T-helper 17 cell (primary cell): Measurements from ENCODE around the gene PLCG1. TPM values are rescaled to one million over a fixed set of nuclear protein-coding genes. Genes with fewer than 3 reads are reported as not detected.
"Not testable (repeated sequence)": the region's sequence is repeated elsewhere in the genome, so short reads cannot be mapped to it uniquely, and the experiment has no call there.

Experiments
- ATAC-seq: fragments of 150-1000 bp; cut with Tn5 transposase; 2 replicates; pipeline ENCODE4 v1.10.0; 2021; ENCODE audit warnings: mild to moderate bottlenecking, moderate library complexity
- DNase-seq, 3 donors: peaks; one replicate each; pipeline versions ENCODE4 v3.0.0 to v3.0.0-alpha.2; 2020 to 2021
- H3K9me3 ChIP-seq: one replicate; pipeline ENCODE4 v1.7.0; 2013; ENCODE audit warnings: low read length, mild to moderate bottlenecking; ENCODE audit not compliant: control insufficient read depth, poor library complexity, severe bottlenecking
- H3K27ac Mint-ChIP-seq: one replicate; pipeline ENCODE4 v1.8.0; 2022; ENCODE audit warnings: mild to moderate bottlenecking, moderate library complexity, mixed read lengths
- H3K27me3 Mint-ChIP-seq: one replicate; pipeline ENCODE4 v1.8.0; 2022; ENCODE audit warnings: mixed read lengths
- H3K36me3 Mint-ChIP-seq: one replicate; pipeline ENCODE4 v1.8.0; 2022; ENCODE audit warnings: low read depth, mixed read lengths
- H3K4me1 Mint-ChIP-seq: one replicate; pipeline ENCODE4 v1.8.0; 2022; ENCODE audit warnings: mild to moderate bottlenecking, mixed read lengths
- H3K4me3 Mint-ChIP-seq: one replicate; pipeline ENCODE4 v1.8.0; 2022; ENCODE audit warnings: mild to moderate bottlenecking, moderate library complexity, mixed read lengths
- total RNA-seq, 4 donors: library from RNA in 2 of 4; stranded (reverse) in 2 of 4; gene quantifications; one replicate each; pipeline ENCODE4 v1.2.3 and lab custom pipeline; 2022 to 2026

The PLCG1 gene
- total RNA-seq, 2 donors from 2014 or later: 420 to 428 TPM

DNA sequence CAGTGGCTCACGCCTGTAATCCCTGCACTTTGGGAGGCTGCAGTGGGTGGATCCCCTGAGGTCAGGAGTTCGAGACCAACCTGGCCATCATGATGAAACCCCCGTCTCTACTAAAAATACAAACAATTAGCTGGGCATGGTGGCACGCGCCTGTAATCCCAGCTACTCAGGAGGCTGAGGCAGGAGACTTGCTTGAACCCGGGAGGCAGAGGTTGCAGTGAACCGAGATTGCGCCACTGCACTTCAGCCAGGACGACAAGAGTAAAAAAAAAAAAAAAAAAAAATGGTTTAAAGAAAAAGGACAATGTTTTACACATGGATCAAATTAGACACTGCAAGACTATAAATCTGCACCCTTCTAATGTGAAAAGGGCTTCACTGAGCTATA lies 5.0 kb upstream of the PLCG1 start:
- not testable (repeated sequence) for H3K9me3 ChIP-seq, H3K27ac Mint-ChIP-seq, ATAC-seq, DNase-seq, H3K4me3 Mint-ChIP-seq, H3K36me3 Mint-ChIP-seq, H3K27me3 Mint-ChIP-seq
- peaks cover 29% of the 10 kb centered on the region for H3K4me1 Mint-ChIP-seq

DNA sequence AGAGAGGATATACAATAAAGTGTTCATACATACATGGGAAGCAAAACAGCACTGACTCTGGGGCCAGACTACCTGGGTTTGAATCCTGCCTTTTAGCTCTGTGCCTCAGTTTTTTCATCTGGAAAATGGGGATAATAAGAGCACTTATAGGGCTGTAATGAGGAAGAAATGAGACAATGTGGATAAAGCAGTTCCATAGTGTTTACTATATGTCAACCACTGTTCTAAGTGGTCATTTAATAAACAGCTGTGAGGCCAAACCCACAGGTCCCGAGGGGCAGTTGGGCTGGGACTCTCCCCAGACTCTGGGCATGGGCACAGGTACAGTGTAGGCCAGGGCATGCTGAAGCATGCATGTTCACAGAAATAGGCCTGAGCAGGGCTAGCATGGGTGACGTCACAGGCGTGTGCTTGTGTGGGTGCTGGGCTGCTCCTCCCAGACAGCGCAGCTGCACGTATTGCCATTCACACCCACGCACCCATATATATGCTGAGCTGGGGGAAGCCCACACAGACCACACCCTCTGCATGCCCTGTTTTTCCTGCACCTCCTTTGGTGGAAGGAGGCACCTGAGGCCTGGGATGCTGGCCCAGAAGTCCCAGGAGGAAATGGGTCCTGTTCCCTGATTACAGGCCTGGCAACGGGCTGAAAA lies 3.5 kb upstream of the PLCG1 start:
- DNase-seq (peak; percentile 31 to 56 (median 40)), ATAC-seq (peak; percentile 41)
- Mint-ChIP-seq H3K27me3 (no peaks in the 10 kb centered on the region), H3K27ac (peak overlapping the region; percentile 95), H3K36me3 (peaks cover 3% of the 10 kb centered on the region), H3K4me3 (no peak overlapping the region), H3K4me1 (peaks cover 33% of the 10 kb centered on the region)
- H3K9me3 ChIP-seq: no peaks in the 10 kb centered on the region

- Mint-ChIP-seq H3K4me1 (peaks cover 38% of the 10 kb centered on the region), H3K27me3 (no peaks in the 10 kb centered on the region), H3K4me3 (no peak overlapping the region), H3K27ac (peak overlapping the region; percentile 95), H3K36me3 (peaks cover 4% of the 10 kb centered on the region)
- ATAC-seq (no peak), DNase-seq (no peak)
- H3K9me3 ChIP-seq: no peaks in the 10 kb centered on the region
Measured at GRCh38 chr20:41134362-41135186, 2.8 kb upstream of the PLCG1 start.

DNA sequence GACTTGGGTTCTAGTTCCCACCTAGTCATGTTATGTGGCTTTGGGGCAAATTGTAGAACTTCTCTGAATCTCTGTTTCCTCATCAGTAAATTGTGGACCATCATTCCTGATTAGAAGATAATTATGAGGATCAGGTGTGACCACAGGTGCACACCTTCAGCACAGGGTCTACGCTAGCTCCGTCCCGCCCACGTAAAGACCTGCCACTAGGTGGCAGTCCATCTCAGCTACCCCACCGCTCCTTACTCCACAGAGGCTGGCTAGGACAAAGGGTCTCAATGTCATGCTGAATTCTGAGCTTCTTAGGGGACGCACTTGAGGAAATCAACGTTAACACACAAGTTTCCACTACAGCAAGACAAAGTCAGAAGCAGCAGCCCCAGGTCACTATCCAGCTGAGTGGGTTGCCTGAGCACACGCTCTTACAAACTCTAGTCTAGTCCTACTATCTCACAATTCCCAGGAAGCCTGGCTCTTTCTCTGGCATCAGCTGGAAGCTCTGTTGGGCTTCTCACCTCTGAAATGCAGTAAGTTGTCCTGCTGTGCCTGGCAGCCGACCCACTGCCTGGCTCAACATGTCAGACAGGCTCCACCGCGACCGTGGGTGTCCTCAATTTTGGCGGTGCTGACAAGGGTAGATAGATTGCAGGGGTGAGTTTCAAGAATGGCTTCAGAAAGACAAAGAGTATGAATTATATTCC lies 2.0 kb upstream of the PLCG1 start:
- DNase-seq (peak; percentile 46 to 49 (median 47)), ATAC-seq (peak; percentile 24)
- Mint-ChIP-seq H3K27ac (peak overlapping the region; percentile 95), H3K4me1 (peaks cover 46% of the 10 kb centered on the region), H3K4me3 (peak overlapping the region; percentile 96), H3K36me3 (peaks cover 8% of the 10 kb centered on the region), H3K27me3 (no peaks in the 10 kb centered on the region)
- H3K9me3 ChIP-seq: no peaks in the 10 kb centered on the region

DNA sequence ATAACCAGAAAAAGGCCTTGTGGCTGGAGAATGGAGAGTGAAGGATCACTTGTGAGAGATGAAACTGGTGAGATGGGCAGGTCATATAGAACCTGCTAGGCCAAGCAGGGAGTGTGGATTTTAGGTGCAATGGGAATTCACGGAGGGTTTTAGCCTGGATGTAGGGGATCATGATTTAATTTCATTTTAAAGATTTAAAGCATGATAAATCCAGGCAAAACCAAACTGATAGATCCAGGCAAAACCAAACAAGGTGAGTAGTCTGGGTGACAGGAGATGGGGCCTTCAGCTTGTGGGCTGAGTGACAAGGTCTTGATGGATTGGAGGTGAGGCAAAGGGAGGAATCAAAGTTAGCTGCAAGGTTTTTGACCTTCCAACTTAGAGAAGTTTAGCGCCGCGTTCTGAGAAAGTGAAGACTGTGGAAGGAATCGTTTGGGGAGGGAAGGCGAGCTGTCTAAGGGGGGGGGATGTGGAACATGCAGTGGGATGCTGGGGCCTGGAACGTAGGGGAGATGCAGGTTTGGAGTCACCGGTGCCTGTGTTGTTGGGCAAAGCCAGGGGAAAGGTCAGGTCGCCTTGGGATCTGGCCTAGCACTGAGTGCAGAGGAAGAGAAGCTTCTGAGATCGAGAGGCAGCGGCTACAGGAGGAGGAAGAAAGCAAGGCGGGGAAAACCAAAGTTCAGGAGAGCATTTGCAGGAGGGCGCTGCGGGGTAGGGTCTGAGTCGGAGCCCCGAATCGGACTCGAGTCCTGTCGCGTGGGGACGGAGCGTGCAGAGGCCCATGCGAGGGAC lies 1.3 kb upstream of the PLCG1 start:
- ATAC-seq (no peak), DNase-seq (no peak)
- H3K4me3 Mint-ChIP-seq: peak overlapping the region; percentile 96
- peak overlapping the region; percentile 95 for H3K27ac Mint-ChIP-seq
- peaks cover 51% of the 10 kb centered on the region for H3K4me1 Mint-ChIP-seq
- peaks cover 9% of the 10 kb centered on the region for H3K36me3 Mint-ChIP-seq
- H3K9me3 ChIP-seq: no peaks in the 10 kb centered on the region
- H3K27me3 Mint-ChIP-seq: no peaks in the 10 kb centered on the region

GRCh38 chr20:41137614-41138474 lies 501 bp downstream of the PLCG1 start:
- no peak for ATAC-seq
- DNase-seq: peak; percentile 29 to 67 (median 66)
- peak overlapping the region; percentile 96 for H3K27ac Mint-ChIP-seq

GRCh38 chr20:41138475-41139226 lies 1.3 kb downstream of the PLCG1 start:
- Mint-ChIP-seq H3K27me3 (no peaks in the 10 kb centered on the region), H3K27ac (peak overlapping the region; percentile 96), H3K4me1 (peaks cover 70% of the 10 kb centered on the region), H3K36me3 (peaks cover 10% of the 10 kb centered on the region), H3K4me3 (peak overlapping the region; percentile 98)
- DNase-seq (peak in 2 of 3 donors; percentile 26 to 32), ATAC-seq (peak; percentile 38)
- H3K9me3 ChIP-seq: no peaks in the 10 kb centered on the region

More at GRCh38 chr20:41137614-41138474, 501 bp downstream of the PLCG1 start:
- Mint-ChIP-seq H3K4me1 (peaks cover 67% of the 10 kb centered on the region), H3K36me3 (peaks cover 10% of the 10 kb centered on the region), H3K4me3 (peak overlapping the region; percentile 98), H3K27me3 (no peaks in the 10 kb centered on the region)
- H3K9me3 ChIP-seq: no peaks in the 10 kb centered on the region

GRCh38 chr20:41139227-41140093 lies 2.1 kb downstream of the PLCG1 start:
- Mint-ChIP-seq H3K27ac (peak overlapping the region; percentile 96), H3K27me3 (no peaks in the 10 kb centered on the region), H3K4me1 (peaks cover 71% of the 10 kb centered on the region), H3K36me3 (peaks cover 10% of the 10 kb centered on the region), H3K4me3 (peak overlapping the region; percentile 98)
- H3K9me3 ChIP-seq: no peaks in the 10 kb centered on the region
- ATAC-seq (no peak), DNase-seq (no peak)

DNA sequence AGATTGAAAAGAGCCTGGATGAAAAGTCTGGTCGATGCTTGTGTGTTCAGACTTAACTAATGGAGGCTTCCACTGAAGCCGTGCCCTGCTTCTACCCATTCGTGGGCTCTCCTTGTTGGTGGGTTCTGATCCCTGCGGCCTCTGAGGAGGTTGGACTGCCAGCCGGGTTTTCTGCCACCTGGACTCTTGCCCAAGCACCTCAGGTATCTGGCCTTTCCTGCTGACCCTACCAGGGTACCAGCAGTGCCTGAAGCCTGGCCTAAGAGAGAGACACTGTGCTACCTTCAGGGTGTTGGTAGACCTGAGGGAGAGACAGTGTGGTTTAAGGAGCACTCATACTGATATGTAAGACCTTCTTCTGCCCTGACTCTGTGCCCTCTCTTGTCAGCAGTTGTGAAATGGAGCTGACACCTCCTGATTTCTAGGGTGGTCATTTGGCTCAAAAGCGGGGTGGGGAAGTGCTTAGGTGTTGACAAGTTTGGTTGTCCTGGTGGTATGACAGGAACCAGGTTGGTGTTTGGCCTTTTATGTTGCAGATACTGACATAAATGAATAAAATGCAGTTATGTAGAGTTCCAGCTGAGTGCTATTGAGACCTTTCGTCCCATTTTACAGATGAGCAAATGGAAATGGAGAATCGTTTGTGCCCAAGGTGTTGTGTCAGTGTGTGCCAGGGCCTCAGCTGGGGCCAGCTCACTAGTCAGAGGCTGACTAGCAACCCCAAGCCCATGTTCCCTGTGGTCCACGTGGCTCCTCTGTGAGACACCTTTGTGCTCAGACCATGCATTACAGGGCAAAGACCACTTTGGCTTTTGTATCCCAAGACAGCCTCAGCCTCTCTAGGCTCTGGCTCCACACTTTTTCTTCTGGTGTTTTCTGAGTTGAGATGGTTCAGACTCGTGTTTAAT lies 3.1 kb downstream of the PLCG1 start:
- Mint-ChIP-seq H3K4me3 (peak overlapping the region; percentile 98), H3K4me1 (peaks cover 74% of the 10 kb centered on the region), H3K27me3 (no peaks in the 10 kb centered on the region), H3K36me3 (peaks cover 10% of the 10 kb centered on the region), H3K27ac (peak overlapping the region; percentile 96)
- no peak for DNase-seq
- no peaks in the 10 kb centered on the region for H3K9me3 ChIP-seq
- no peak for ATAC-seq

DNA sequence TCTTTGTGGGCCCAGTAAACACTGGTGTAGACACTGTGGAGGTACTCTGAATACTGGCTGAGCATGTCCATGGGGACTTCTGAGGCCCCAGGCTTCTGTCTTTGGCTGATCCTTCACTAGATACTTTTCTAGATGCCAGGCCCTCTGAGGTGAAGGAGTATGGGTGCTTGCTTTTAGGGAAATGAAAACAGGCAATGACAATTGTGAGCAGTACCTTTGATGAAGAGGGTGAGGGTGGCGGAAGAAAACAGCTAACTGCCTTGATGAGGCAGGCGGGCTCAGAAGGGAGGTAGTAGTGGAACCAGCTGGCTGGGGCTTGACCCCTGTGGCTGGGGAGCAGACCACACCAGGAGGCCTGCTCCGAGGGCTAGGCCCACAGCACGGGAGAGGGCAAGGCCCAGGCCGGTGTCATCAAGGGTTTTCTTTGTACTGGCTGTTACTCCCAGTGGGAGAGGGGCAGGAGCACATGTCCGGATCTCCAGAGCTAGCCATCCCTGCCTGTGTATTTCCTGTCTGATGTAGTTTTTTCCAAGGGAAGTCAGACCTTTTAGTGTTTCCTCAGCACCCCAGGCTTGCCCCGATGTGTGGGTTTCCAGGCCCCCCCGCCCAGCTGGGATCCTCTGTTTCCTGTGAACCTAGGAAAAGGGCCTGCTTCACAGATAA lies 3.9 kb downstream of the PLCG1 start:
- peaks cover 74% of the 10 kb centered on the region for H3K4me1 Mint-ChIP-seq
- H3K27me3 Mint-ChIP-seq: no peaks in the 10 kb centered on the region
- no peaks in the 10 kb centered on the region for H3K9me3 ChIP-seq
- ATAC-seq: no peak
- no peak for DNase-seq
- peak overlapping the region; percentile 96 for H3K27ac Mint-ChIP-seq
- H3K36me3 Mint-ChIP-seq: peaks cover 9% of the 10 kb centered on the region
- peak overlapping the region; percentile 98 for H3K4me3 Mint-ChIP-seq
